Measurements from ENCODE around the gene MYO1C. TPM values are rescaled to one million over a fixed set of nuclear protein-coding genes. Genes with fewer than 3 reads are reported as not detected.
A peak's percentile ranks its signal among the peaks of the same experiment; 100 is the strongest.

MYO1C gene
- total and polyA plus RNA-seq, 10 donors: 14.6 to 135 (median 58.5) TPM

DNA sequence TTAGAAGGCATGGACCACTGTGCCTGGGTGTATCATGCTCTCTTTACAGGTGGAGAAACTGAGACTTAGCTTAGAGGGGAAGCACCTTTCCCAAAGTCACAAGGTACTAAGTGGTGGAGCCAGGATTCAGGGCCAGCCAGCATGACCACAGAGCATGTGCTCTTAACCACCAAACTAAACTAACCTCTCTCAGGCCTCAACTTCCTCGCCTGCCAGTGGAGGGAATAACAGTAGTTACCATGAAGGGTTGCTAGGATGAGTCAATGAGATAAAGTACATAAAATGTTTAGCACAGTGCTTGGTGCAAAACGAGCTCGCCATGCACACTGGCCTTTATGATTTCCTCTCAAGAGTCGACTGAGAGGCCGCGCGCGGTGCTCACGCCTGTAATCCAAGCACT lies 6.4 kb upstream of the MYO1C start:
- Histone ChIP-seq H3K36me3 (peaks cover 0 to 93% (median 32%) of the 10 kb centered on the region in 6 donors), H3K27ac (no peak overlapping the region), H3K4me1 (peaks cover 0 to 4% (median under 1%) of the 10 kb centered on the region in 6 donors), H3K4me3 (no peak overlapping the region), H3K27me3 (replicated peaks in 1 of 7) (no peaks in the 10 kb centered on the region), H3K9me3 (no peaks in the 10 kb centered on the region)
- intact Hi-C loops (cut with DNase I; ENCODE audit: low total_unique reads): no loop called here
- no peak for DNase-seq
- 72 to 85% (median 80%) methylated on average over 9 of the region's 9 CpGs for WGBS, 5 donors
- no peak for TF ChIP-seq POLR2A (IDR thresholded peaks at IDR 0.05)
- TF ChIP-seq POLR2AphosphoS5 (IDR thresholded peaks at IDR 0.05): no peak
- TF ChIP-seq, protein P1, sequence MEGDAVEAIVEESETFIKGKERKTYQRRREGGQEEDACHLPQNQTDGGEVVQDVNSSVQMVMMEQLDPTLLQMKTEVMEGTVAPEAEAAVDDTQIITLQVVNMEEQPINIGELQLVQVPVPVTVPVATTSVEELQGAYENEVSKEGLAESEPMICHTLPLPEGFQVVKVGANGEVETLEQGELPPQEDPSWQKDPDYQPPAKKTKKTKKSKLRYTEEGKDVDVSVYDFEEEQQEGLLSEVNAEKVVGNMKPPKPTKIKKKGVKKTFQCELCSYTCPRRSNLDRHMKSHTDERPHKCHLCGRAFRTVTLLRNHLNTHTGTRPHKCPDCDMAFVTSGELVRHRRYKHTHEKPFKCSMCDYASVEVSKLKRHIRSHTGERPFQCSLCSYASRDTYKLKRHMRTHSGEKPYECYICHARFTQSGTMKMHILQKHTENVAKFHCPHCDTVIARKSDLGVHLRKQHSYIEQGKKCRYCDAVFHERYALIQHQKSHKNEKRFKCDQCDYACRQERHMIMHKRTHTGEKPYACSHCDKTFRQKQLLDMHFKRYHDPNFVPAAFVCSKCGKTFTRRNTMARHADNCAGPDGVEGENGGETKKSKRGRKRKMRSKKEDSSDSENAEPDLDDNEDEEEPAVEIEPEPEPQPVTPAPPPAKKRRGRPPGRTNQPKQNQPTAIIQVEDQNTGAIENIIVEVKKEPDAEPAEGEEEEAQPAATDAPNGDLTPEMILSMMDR (IDR thresholded peaks at IDR 0.05 in 8 of 11, conservative IDR thresholded peaks at IDR 0.05 in 3 of 11): no peak

DNA sequence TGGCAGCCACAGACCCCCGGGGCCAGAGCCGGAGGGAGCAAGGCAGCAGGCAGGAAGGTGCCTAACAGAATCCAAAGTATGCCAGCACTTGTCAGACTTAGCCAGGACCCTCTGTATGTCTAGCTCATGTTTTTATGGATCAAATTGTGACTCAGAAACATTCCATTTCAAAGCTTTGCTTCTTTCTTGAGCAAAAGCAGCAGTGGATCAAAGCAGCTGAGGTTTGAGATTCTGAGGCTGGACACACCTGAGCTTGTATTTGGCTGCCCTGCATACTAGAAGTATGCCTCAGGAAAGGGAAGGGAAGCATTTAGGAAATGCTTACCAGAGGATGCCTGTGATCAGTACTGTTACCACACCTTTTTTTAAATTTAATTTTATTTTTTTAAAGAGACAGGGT lies 5.7 kb upstream of the MYO1C start:
- TF ChIP-seq, protein P1 (IDR thresholded peaks at IDR 0.05 in 8 of 11, conservative IDR thresholded peaks at IDR 0.05 in 3 of 11): no peak
- no peak for TF ChIP-seq POLR2A (IDR thresholded peaks at IDR 0.05)
- TF ChIP-seq POLR2AphosphoS5 (IDR thresholded peaks at IDR 0.05): no peak
- Histone ChIP-seq H3K27ac (no peak overlapping the region), H3K4me1 (peaks cover 4 to 10% (median 7%) of the 10 kb centered on the region in 6 donors), H3K9me3 (no peaks in the 10 kb centered on the region), H3K4me3 (no peak overlapping the region), H3K27me3 (replicated peaks in 1 of 7) (peaks cover 0 to 1% (median 0%) of the 10 kb centered on the region in 7 donors), H3K36me3 (peaks cover 0 to 86% (median 32%) of the 10 kb centered on the region in 6 donors)
- WGBS, 5 donors: 65 to 83% (median 78%) methylated on average over 2 of the region's 2 CpGs
- intact Hi-C loops (cut with DNase I; ENCODE audit: low total_unique reads): no loop called here
- no peak for DNase-seq

DNA sequence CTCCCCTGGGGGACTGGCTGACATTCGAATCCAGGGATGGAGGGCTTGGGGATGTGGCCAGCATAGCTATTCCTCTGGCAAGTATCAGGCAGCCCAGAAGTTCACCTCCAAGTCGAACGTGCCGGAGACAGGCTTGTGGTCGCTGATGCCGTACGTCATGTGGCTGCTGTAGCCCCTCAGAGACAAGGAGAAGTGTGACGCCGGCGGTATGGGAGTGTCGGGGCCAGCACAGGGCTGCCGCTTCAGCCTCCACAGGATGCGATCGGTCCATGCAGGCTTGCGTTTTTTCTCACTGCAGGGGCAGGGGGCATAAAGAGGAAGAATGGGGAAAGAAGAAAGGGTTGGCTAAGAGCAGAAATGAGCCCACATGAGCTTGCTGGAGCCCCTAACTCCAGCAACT lies 5.3 kb upstream of the MYO1C start:
- H3K4me3 ChIP-seq: no peak overlapping the region
- WGBS, 5 donors: 59 to 87% (median 79%) methylated on average over 14 to 15 of the region's 15 CpGs
- intact Hi-C loops (cut with DNase I; ENCODE audit: low total_unique reads): no loop called here
- TF ChIP-seq, protein P1 (IDR thresholded peaks at IDR 0.05 in 8 of 11, conservative IDR thresholded peaks at IDR 0.05 in 3 of 11): no peak
- TF ChIP-seq POLR2AphosphoS5 (IDR thresholded peaks at IDR 0.05): peak in 1 of 3 donors; percentile 40
- peaks cover 8 to 14% (median 11%) of the 10 kb centered on the region in 6 donors for H3K4me1 ChIP-seq
- H3K27me3 ChIP-seq (replicated peaks in 1 of 7): peaks cover 0 to 5% (median 0%) of the 10 kb centered on the region in 7 donors
- H3K27ac ChIP-seq: no peak overlapping the region
- no peak for DNase-seq
- no peaks in the 10 kb centered on the region for H3K9me3 ChIP-seq
- peaks cover 0 to 85% (median 32%) of the 10 kb centered on the region in 6 donors for H3K36me3 ChIP-seq

DNA sequence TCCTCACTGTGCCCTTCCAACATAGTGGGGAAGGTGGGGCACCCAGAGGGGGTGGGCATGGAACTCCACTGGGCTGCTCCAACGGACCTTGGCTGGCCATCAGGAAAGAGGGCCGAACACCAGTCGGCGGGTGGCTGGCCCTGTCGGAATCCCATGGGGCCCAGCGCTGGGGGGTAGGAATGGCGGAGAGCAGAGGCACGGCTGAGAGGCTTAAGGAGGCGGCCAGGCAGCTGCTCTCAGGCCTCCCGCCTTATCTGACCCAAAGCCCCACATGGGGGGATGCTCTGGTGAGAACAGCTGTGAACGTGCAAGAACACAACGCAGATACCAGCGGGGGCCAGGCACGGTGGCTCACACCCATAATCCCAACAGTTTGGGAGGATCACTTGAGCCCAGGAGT lies 4.4 kb upstream of the MYO1C start:
- H3K27me3 ChIP-seq (replicated peaks in 1 of 7): peaks cover 0 to 15% (median 0%) of the 10 kb centered on the region in 7 donors
- H3K4me1 ChIP-seq: peaks cover 18 to 24% (median 20%) of the 10 kb centered on the region in 6 donors
- no peak overlapping the region for H3K27ac ChIP-seq
- TF ChIP-seq POLR2A (IDR thresholded peaks at IDR 0.05): no peak
- TF ChIP-seq, protein P1 (IDR thresholded peaks at IDR 0.05 in 8 of 11, conservative IDR thresholded peaks at IDR 0.05 in 3 of 11): no peak
- no peak for DNase-seq
- no peaks in the 10 kb centered on the region for H3K9me3 ChIP-seq
- peaks cover 0 to 75% (median 32%) of the 10 kb centered on the region in 6 donors for H3K36me3 ChIP-seq
- H3K4me3 ChIP-seq: no peak overlapping the region
- WGBS, 5 donors: 91 to 95% (median 94%) methylated on average over 13 to 14 of the region's 14 CpGs
- intact Hi-C loops (cut with DNase I; ENCODE audit: low total_unique reads): no loop called here

All from spleen (tissue), 11 donors.